Measurements from ENCODE around the gene C16orf74.

DNA sequence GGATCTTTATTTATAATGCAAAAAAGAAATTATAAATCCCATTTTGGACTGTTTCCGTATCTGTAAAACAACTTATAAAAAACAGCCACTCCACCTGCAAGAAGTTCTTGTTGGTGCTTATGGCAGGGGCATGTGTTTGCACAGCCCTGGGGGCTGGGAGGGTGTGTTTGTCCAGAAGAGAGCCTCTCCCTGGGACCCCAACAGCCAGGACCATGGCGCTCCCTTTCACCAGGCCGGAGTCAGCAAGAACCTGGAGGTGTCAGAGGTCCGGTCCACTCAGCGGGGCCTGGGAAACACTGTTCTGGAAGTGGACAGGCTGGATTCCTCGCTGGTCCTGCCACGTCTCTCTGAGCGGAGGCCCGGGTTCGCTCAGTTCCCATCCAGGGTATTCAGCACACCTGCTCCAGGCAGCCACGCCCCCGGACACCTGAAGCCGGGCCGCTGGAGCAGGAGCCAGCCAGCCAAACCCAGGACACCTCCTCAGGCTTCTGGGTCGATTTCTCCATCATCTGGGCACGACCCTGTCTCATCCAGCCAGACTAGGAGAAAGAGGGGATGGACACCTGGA is 43.3 kb downstream of the C16orf74 start:
- TF ChIP-seq, protein P1, sequence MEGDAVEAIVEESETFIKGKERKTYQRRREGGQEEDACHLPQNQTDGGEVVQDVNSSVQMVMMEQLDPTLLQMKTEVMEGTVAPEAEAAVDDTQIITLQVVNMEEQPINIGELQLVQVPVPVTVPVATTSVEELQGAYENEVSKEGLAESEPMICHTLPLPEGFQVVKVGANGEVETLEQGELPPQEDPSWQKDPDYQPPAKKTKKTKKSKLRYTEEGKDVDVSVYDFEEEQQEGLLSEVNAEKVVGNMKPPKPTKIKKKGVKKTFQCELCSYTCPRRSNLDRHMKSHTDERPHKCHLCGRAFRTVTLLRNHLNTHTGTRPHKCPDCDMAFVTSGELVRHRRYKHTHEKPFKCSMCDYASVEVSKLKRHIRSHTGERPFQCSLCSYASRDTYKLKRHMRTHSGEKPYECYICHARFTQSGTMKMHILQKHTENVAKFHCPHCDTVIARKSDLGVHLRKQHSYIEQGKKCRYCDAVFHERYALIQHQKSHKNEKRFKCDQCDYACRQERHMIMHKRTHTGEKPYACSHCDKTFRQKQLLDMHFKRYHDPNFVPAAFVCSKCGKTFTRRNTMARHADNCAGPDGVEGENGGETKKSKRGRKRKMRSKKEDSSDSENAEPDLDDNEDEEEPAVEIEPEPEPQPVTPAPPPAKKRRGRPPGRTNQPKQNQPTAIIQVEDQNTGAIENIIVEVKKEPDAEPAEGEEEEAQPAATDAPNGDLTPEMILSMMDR (IDR thresholded peaks at IDR 0.05) = no peak
- no peak for TF ChIP-seq EZH2 (IDR thresholded peaks at IDR 0.05; ENCODE audit: borderline replicate concordance, insufficient read depth, low read depth, low read length, poor library complexity, severe bottlenecking)

Measured in B cell (primary cell).